NB4 (cell line): ENCODE measurements around the gene NRN1L.
A peak's percentile ranks its signal among the peaks of the same experiment; 100 is the strongest.

Experiments used
- DNase-seq: peaks from one replicate; pipeline ENCODE4 v3.0.0; 2010; ENCODE audit warnings: low read depth
- H3K4me3 ChIP-seq: one replicate; pipeline ENCODE4 v1.5.1; 2011; ENCODE audit warnings: mild to moderate bottlenecking, low read depth, low read length, moderate library complexity
- MYC ChIP-seq: IDR thresholded peaks from 2 replicates; pipeline ENCODE4 v1.6.1; 2011; ENCODE audit warnings: low read depth, low read length
- POLR2A ChIP-seq: IDR thresholded peaks from 2 replicates; pipeline ENCODE4 v1.6.1; 2011; ENCODE audit warnings: mild to moderate bottlenecking; ENCODE audit not compliant: insufficient read length; ENCODE audit errors: extremely low read depth
- TF ChIP-seq, protein P1 (sequence below): IDR thresholded peaks from 2 replicates; pipeline ENCODE4 v1.6.1; 2011; ENCODE audit warnings: low read depth, low read length
- TF ChIP-seq, protein P2 (sequence below): IDR thresholded peaks from one replicate; pipeline ENCODE4 v1.5.1; 2012; ENCODE audit warnings: low read depth, low read length

Gene NRN1L

DNA sequence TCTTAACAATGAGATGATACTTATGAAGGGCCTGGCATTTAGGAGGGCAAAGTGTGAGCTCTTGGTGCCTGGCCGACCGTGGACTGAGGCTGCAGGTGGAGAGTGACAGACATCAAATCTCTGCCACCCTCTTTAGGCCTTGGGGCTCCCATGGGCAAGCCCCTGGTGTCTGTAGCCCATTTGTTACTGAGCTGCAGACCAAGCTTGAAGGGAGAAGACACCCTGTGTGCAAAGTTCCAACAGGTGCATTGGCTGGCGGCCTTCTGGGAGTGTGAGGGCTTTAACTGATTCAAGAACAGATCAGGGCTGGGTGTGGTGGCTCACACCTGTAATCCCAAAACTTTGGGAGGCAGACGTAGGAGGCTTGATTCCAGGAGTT lies 47.8 kb downstream of the NRN1L start:
- no peak overlapping the region for H3K4me3 ChIP-seq
- DNase-seq: no peak
- no peak for TF ChIP-seq POLR2A
- TF ChIP-seq, protein P1, sequence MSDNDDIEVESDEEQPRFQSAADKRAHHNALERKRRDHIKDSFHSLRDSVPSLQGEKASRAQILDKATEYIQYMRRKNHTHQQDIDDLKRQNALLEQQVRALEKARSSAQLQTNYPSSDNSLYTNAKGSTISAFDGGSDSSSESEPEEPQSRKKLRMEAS: no peak
- TF ChIP-seq, protein P2, sequence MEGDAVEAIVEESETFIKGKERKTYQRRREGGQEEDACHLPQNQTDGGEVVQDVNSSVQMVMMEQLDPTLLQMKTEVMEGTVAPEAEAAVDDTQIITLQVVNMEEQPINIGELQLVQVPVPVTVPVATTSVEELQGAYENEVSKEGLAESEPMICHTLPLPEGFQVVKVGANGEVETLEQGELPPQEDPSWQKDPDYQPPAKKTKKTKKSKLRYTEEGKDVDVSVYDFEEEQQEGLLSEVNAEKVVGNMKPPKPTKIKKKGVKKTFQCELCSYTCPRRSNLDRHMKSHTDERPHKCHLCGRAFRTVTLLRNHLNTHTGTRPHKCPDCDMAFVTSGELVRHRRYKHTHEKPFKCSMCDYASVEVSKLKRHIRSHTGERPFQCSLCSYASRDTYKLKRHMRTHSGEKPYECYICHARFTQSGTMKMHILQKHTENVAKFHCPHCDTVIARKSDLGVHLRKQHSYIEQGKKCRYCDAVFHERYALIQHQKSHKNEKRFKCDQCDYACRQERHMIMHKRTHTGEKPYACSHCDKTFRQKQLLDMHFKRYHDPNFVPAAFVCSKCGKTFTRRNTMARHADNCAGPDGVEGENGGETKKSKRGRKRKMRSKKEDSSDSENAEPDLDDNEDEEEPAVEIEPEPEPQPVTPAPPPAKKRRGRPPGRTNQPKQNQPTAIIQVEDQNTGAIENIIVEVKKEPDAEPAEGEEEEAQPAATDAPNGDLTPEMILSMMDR: no peak
- TF ChIP-seq MYC: no peak

DNA sequence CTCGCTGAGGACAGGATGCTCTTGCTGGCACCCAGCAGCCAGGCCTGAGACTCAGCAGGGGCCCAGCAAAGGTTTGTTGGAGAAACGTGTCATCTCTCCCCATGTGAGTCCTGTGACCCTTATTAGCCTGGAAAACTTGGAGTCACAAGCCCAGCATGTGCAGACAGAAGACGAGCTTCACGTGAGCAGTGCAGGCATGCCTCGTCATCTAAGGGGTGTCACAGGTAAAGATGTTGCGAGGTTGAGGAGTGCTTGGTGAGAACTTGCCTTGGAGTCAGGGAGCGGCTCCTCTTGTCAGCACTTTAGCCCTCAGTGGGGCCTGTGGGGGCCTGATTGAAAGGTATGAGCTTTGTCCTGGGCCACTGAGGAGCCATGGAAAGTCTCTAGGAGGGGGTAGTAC lies 49.1 kb downstream of the NRN1L start:
- TF ChIP-seq MYC: no peak
- no peak for TF ChIP-seq POLR2A
- TF ChIP-seq, protein P2: no peak
- TF ChIP-seq, protein P1: no peak
- H3K4me3 ChIP-seq: no peak overlapping the region
- DNase-seq: no peak

DNA sequence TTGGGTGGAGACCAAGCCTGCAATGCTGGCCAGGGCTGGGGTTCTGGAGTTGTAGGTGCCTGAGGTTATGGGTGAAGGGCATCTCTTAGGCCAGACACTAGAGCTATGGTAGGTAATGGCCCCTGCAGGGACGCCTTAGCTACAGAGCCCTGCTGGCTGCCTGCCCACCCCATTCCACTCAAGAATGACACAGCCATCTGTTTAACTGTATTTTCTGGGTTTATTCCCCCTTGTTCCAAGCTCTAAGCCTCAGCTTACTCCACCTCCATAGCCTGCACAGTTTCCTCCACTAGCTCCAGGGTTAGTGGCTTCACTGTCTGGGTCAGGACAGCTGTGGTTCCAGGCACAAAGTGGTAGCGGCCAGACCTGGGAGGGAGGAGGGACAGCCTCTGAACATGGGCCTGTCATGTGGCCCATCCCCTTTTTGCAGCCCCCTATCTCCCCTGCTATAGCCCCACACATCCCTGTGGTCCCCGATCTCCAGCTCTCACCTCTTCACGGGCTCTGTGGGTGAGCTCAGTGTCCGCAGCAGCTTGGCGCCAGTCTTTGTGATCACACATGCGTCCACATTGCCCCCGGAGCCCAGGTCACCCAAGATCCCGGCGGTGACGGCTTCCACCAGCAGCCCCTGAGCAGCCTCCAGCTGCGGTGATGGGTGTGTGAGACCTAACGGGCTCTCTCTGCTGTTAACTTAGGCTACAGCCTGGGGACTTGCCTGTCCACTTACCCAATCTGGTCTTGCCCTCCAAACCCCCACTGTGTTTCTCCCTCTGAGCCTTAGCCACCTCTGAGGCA lies 49.8 kb downstream of the NRN1L start:
- peak overlapping the region; percentile 94 for H3K4me3 ChIP-seq
- TF ChIP-seq MYC: no peak
- TF ChIP-seq, protein P2: no peak
- TF ChIP-seq, protein P1: no peak
- TF ChIP-seq POLR2A: no peak
- DNase-seq: no peak

DNA sequence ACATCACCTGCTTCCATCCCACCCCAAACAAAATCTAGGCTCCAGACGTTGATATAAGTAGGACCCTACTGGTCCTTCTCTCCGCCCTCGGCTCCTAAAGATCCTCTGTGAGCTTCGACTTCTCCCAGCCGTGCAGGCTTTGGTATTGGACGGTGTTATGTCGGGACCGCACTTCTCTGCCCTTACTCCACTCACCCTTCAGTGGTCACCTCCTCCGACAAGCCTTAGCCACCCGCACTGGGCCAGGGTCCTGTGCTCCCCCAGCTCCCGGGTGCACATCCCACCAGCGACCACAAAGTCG lies 50.4 kb downstream of the NRN1L start:
- H3K4me3 ChIP-seq: peak overlapping the region; percentile 94
- no peak for TF ChIP-seq MYC
- TF ChIP-seq, protein P1: no peak
- TF ChIP-seq, protein P2: no peak
- no peak for TF ChIP-seq POLR2A
- DNase-seq: no peak

DNA sequence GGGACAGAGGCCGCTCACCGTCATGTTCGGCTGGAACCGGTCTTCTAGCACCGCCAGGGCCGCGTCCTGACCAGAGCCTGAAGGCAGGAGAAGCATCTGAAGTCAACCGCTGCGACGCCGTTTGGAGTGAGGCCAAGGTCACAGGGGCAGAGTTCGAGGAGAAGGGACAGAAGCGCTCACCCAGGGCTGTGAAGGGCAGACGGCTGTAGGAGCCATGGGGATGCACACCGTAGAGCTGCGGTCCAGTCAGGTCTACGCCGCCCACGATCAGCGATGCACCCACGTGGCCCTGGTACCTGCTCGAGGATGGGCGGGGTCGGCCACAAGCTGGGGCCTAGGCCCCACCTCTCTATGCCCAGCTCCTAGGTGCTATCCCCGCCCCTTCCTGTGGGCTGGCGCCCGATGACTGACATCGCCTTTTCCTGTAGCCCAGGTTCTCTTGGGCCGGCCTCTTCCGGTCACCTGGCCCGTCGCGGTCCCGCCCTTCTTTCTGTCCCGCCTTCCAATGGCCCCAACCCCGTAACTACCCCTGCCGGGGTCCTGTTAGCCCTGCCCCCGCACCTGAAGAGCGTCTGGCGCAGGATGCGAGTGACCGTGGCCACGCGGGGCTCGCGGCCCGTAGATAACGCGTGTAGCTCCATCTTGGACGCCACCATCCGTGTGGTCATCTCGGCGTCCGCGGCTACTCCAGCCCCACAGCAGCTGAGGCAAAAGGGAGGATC lies 50.9 kb downstream of the NRN1L start:
- peak overlapping the region; percentile 94 for H3K4me3 ChIP-seq
- DNase-seq: peak; percentile 97
- TF ChIP-seq POLR2A (peak; percentile 84), MYC (peak; percentile 30; the same call in 1 of the 2 replicates)
- TF ChIP-seq, protein P1: peak; percentile 96
- TF ChIP-seq, protein P2: no peak
